ENCODE measurements around the gene DNAH2. TPM values are rescaled to one million over a fixed set of nuclear protein-coding genes. Genes with fewer than 3 reads are reported as not detected.

DNAH2 gene
- total RNA-seq, 1 experiment from 2014 or later: 2.0 TPM

- BruUV-seq (replicated peaks): no TSS peak
- TF ChIP-seq EZH2phosphoT487 (IDR thresholded peaks at IDR 0.05; ENCODE audit: borderline replicate concordance) (no peak), FOSL1 (IDR thresholded peaks at IDR 0.05; ENCODE audit: low read depth) (no peak), POLR2A (IDR thresholded peaks at IDR 0.05; ENCODE audit: borderline replicate concordance, extremely low read depth, insufficient read depth, insufficient read length) (no peak), RAD21 (IDR thresholded peaks at IDR 0.05; ENCODE audit: low read depth) (no peak)
- Histone ChIP-seq H3K9me3 (ENCODE audit: control insufficient read depth in 1 of 2, insufficient read depth in 1 of 2, low read depth in 1 of 2, low read length in 2 of 2) (no peaks in the 10 kb centered on the region; a peak in 1 of 4 replicates), H3K4me2 (ENCODE audit: low read length) (no peak overlapping the region), H3K9me2 (ENCODE audit: insufficient read depth) (no peaks in the 10 kb centered on the region), H3K4me3 (replicated peaks in 1 of 2; ENCODE audit: low read depth in 1 of 2, low read length in 2 of 2) (no peak overlapping the region), H3K4me1 (ENCODE audit: control insufficient read depth in 1 of 2, insufficient read depth in 2 of 2, low read length in 2 of 2) (peaks cover 7 to 12% of the 10 kb centered on the region in 2 experiments), H3K9ac (ENCODE audit: low read length) (no peak overlapping the region), H3K36me3 (ENCODE audit: control insufficient read depth in 1 of 2, insufficient read depth in 2 of 2, low read length in 2 of 2) (no peaks in the 10 kb centered on the region), H4K20me1 (ENCODE audit: insufficient read depth) (no peaks in the 10 kb centered on the region), H3K27ac (ENCODE audit: low read depth, low read length) (no peak overlapping the region), H3K27me3 (ENCODE audit: insufficient read depth, low read length) (no peaks in the 10 kb centered on the region), H2AFZ (ENCODE audit: low read depth, low read length, poor library complexity, severe bottlenecking) (no peak overlapping the region), H3K79me2 (ENCODE audit: insufficient read depth, low read length) (no peaks in the 10 kb centered on the region)
- intact Hi-C loops (cut with micrococcal nuclease): no loop called here
- POLR2A ChIA-PET: no interaction called here
- RAD21 ChIA-PET (ENCODE audit: low non-redundant PET in 1 of 2, low total read pairs in 2 of 2, uncharacterized antibody in 2 of 2, unreplicated experiment in 2 of 2): no interaction called here
- no peak for DNase-seq (ENCODE audit: low read depth, low spot score)
- ATAC-seq: no peak
- CTCF ChIA-PET: interaction anchor here (1.4 kb wide), 2 partner anchors 9 to 11 kb away, joined by 3 to 4 read pairs; no protein-coding TSS in a partner anchor
Measured at GRCh38 chr17:7756968-7757367, 39.4 kb downstream of the DNAH2 start.

DNA sequence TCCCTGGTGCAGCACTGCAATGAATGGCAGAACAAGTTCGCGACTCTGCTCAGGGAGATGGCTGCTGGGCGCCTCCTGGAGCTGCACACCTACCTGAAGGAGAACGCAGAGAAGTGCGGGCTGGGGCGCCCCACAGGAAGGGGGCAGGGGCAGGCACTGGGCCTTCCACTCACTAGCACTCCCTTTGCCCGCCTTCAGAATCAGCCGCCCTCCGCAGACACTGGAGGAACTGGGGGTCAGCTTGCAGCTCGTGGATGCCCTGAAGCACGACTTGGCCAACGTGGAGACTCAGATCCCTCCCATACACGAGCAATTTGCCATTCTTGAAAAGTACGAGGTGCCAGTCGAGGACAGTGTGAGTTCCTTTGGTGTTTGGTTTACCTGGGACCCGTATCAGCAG lies 46.4 kb downstream of the DNAH2 start:
- Histone ChIP-seq H3K27me3 (ENCODE audit: insufficient read depth, low read length) (no peaks in the 10 kb centered on the region), H3K36me3 (ENCODE audit: control insufficient read depth in 1 of 2, insufficient read depth in 2 of 2, low read length in 2 of 2) (no peaks in the 10 kb centered on the region), H3K9me3 (ENCODE audit: control insufficient read depth in 1 of 2, insufficient read depth in 1 of 2, low read depth in 1 of 2, low read length in 2 of 2) (peaks cover 0 to 3% of the 10 kb centered on the region in 2 experiments; a peak in 1 of 4 replicates), H3K9me2 (ENCODE audit: insufficient read depth) (no peaks in the 10 kb centered on the region), H3K4me1 (ENCODE audit: control insufficient read depth in 1 of 2, insufficient read depth in 2 of 2, low read length in 2 of 2) (no peaks in the 10 kb centered on the region), H2AFZ (ENCODE audit: low read depth, low read length, poor library complexity, severe bottlenecking) (no peak overlapping the region), H3K4me3 (replicated peaks in 1 of 2; ENCODE audit: low read depth in 1 of 2, low read length in 2 of 2) (no peak overlapping the region), H4K20me1 (ENCODE audit: insufficient read depth) (no peaks in the 10 kb centered on the region), H3K4me2 (ENCODE audit: low read length) (no peak overlapping the region), H3K79me2 (ENCODE audit: insufficient read depth, low read length) (no peaks in the 10 kb centered on the region), H3K9ac (ENCODE audit: low read length) (no peak overlapping the region), H3K27ac (ENCODE audit: low read depth, low read length) (no peak overlapping the region)
- CTCF ChIA-PET: no interaction called here
- POLR2A ChIA-PET: no interaction called here
- ATAC-seq (no peak), DNase-seq (ENCODE audit: low read depth, low spot score) (no peak)
- BruUV-seq (replicated peaks): no TSS peak
- TF ChIP-seq TCF7L2 (IDR thresholded peaks at IDR 0.05; ENCODE audit: borderline replicate concordance, extremely low read depth, insufficient read depth, insufficient read length) (no peak), CBX3 (IDR thresholded peaks at IDR 0.05; ENCODE audit: low read depth) (no peak), RAD21 (IDR thresholded peaks at IDR 0.05; ENCODE audit: low read depth) (no peak), REST (IDR thresholded peaks at IDR 0.05; ENCODE audit: low read depth) (no peak), JUND (IDR thresholded peaks at IDR 0.05) (no peak), ATF3 (IDR thresholded peaks at IDR 0.05) (no peak), FOSL1 (IDR thresholded peaks at IDR 0.05; ENCODE audit: low read depth) (no peak), EZH2phosphoT487 (IDR thresholded peaks at IDR 0.05; ENCODE audit: borderline replicate concordance) (no peak), ELF1 (IDR thresholded peaks at IDR 0.05; ENCODE audit: borderline replicate concordance, low read depth) (no peak), ZFX (IDR thresholded peaks at IDR 0.05) (no peak), CEBPB (IDR thresholded peaks at IDR 0.05; ENCODE audit: low read depth) (no peak), POLR2AphosphoS5 (IDR thresholded peaks at IDR 0.05; ENCODE audit: low read depth, low read length) (no peak), YY1 (IDR thresholded peaks at IDR 0.05; ENCODE audit: extremely low read depth, insufficient replicate concordance, low read depth, low read length) (no peak)
- TF ChIP-seq, protein P1, sequence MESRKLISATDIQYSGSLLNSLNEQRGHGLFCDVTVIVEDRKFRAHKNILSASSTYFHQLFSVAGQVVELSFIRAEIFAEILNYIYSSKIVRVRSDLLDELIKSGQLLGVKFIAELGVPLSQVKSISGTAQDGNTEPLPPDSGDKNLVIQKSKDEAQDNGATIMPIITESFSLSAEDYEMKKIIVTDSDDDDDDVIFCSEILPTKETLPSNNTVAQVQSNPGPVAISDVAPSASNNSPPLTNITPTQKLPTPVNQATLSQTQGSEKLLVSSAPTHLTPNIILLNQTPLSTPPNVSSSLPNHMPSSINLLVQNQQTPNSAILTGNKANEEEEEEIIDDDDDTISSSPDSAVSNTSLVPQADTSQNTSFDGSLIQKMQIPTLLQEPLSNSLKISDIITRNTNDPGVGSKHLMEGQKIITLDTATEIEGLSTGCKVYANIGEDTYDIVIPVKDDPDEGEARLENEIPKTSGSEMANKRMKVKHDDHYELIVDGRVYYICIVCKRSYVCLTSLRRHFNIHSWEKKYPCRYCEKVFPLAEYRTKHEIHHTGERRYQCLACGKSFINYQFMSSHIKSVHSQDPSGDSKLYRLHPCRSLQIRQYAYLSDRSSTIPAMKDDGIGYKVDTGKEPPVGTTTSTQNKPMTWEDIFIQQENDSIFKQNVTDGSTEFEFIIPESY (IDR thresholded peaks at IDR 0.05; ENCODE audit: extremely low read depth, insufficient replicate concordance, low read length): no peak
- intact Hi-C loops (cut with micrococcal nuclease): no loop called here
- RAD21 ChIA-PET (ENCODE audit: low non-redundant PET in 1 of 2, low total read pairs in 2 of 2, uncharacterized antibody in 2 of 2, unreplicated experiment in 2 of 2): no interaction called here
